ENCODE measurements around the gene ZNF492. TPM values are rescaled to one million over a fixed set of nuclear protein-coding genes. Genes with fewer than 3 reads are reported as not detected.

Gene ZNF492
- total and polyA plus RNA-seq, 2 of the 8 experiments (the other 6 are each of a cell fraction or from before 2014, with no cell fraction given) = not detected

GRCh38 chr19:22634450-22634827, 315 bp downstream of the ZNF492 start:
- FAIRE-seq (no peak), DNase-seq (ENCODE audit: low read depth in 1 of 2, low spot score in 2 of 2) (no peak)
- no peaks in the 10 kb centered on the region for H3K4me1 ChIP-seq (replicated peaks in 1 of 4; ENCODE audit: control insufficient read depth in 3 of 4, insufficient read depth in 4 of 4, low read length in 3 of 4)
- no peak overlapping the region for H3K4ac ChIP-seq (replicated peaks; ENCODE audit: insufficient read length, low read depth, low read length)
- H3K27ac ChIP-seq (ENCODE audit: low read depth, low read length) = no peak overlapping the region
- 90% methylated on average over 17 of the region's 24 CpGs; no CpG with 5 or more reads in 1 of the 2 experiments for WGBS, 2 experiments (ENCODE audit: extremely low coverage in 1 of 2, insufficient coverage in 1 of 2, insufficient read length in 1 of 2, insufficient replicate concordance in 2 of 2, low coverage in 1 of 2, low lambda C conversion rate in 2 of 2, missing lambda C conversion rate in 1 of 2)
- H2AFZ ChIP-seq (ENCODE audit: low read length) = no peak overlapping the region
- no peak overlapping the region for H3K23ac ChIP-seq (ENCODE audit: insufficient read length)
- no peak overlapping the region for H2BK20ac ChIP-seq (ENCODE audit: low read length)
- H3K9me3 ChIP-seq (ENCODE audit: insufficient read depth in 2 of 2, low read depth in 1 of 2, low read length in 1 of 2) = peaks cover 15 to 70% of the 10 kb centered on the region in 2 experiments; a peak in 3 of 4 replicates
- no peak overlapping the region for H4K5ac ChIP-seq (ENCODE audit: insufficient read length, low read depth, low read length)
- no peak overlapping the region for H3K14ac ChIP-seq (ENCODE audit: insufficient read length)
- H2BK15ac ChIP-seq (ENCODE audit: low read length) = no peak overlapping the region
- H2BK12ac ChIP-seq (ENCODE audit: low read depth, low read length) = no peak overlapping the region
- no peak overlapping the region for H3K56ac ChIP-seq (replicated peaks; ENCODE audit: insufficient read length, low read depth, low read length)
- H4K91ac ChIP-seq (replicated peaks; ENCODE audit: insufficient read length, low read length) = no peak overlapping the region
- TF ChIP-seq EGR1 (IDR thresholded peaks at IDR 0.05; ENCODE audit: borderline replicate concordance, low read depth, low read length) = no peak
- TF ChIP-seq SP4 (IDR thresholded peaks at IDR 0.05; ENCODE audit: low read length) = no peak
- TF ChIP-seq CTBP2 (IDR thresholded peaks at IDR 0.05; ENCODE audit: borderline replicate concordance, insufficient read depth, insufficient read length, low read length) = no peak
- TF ChIP-seq, protein P1, sequence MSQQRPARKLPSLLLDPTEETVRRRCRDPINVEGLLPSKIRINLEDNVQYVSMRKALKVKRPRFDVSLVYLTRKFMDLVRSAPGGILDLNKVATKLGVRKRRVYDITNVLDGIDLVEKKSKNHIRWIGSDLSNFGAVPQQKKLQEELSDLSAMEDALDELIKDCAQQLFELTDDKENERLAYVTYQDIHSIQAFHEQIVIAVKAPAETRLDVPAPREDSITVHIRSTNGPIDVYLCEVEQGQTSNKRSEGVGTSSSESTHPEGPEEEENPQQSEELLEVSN (IDR thresholded peaks at IDR 0.05) = no peak
- no peak for TF ChIP-seq TAF7 (optimal IDR thresholded peaks at IDR 0.05; ENCODE audit: borderline replicate concordance, low read depth, low read length)
- no peak for TF ChIP-seq CHD1 (IDR thresholded peaks at IDR 0.05; ENCODE audit: low read depth, low read length)
- TF ChIP-seq BRCA1 (IDR thresholded peaks at IDR 0.05; ENCODE audit: low read depth, low read length) = no peak
- TF ChIP-seq MAX (IDR thresholded peaks at IDR 0.05) = no peak
- no peak for TF ChIP-seq SIN3A (conservative IDR thresholded peaks at IDR 0.05 in 1 of 2, IDR thresholded peaks at IDR 0.05 in 1 of 2; ENCODE audit: low read depth in 1 of 2, low read length in 2 of 2)
- TF ChIP-seq RNF2 (IDR thresholded peaks at IDR 0.05; ENCODE audit: borderline replicate concordance, low read depth, low read length, missing control alignments, poor library complexity, severe bottlenecking) = no peak
- TF ChIP-seq SIX5 (IDR thresholded peaks at IDR 0.05; ENCODE audit: low read depth, low read length) = no peak
- H3K4me2 ChIP-seq (ENCODE audit: insufficient read depth in 1 of 2, low read depth in 2 of 2, low read length in 2 of 2) = no peak overlapping the region
- H3K4me3 ChIP-seq (ENCODE audit: extremely low read depth in 1 of 4, insufficient read depth in 2 of 4, low read depth in 3 of 4, low read length in 4 of 4) = no peak overlapping the region
- H4K8ac ChIP-seq (ENCODE audit: extremely low read depth, insufficient read depth, low read length) = no peak overlapping the region
- ChIA-PET POLR2A (ENCODE audit: partially characterized antibody) (no interaction called here), CTCF (ENCODE audit: partially characterized antibody) (no interaction called here)
- H3K79me2 ChIP-seq (ENCODE audit: control insufficient read depth in 1 of 2, insufficient read depth in 2 of 2, low read length in 2 of 2) = no peaks in the 10 kb centered on the region
- H3K23me2 ChIP-seq (ENCODE audit: low read depth, low read length) = no peaks in the 10 kb centered on the region
- H3K18ac ChIP-seq (ENCODE audit: extremely low read depth, low read length) = no peak overlapping the region
- H2BK5ac ChIP-seq (ENCODE audit: low read depth, low read length) = no peak overlapping the region
- no peak overlapping the region for H2AK5ac ChIP-seq (ENCODE audit: low read depth, low read length)
- no peak overlapping the region for H3K9ac ChIP-seq (replicated peaks in 1 of 4; ENCODE audit: extremely low read depth in 1 of 4, low read depth in 3 of 4, low read length in 3 of 4)
- H3K79me1 ChIP-seq (ENCODE audit: low read depth, low read length) = no peaks in the 10 kb centered on the region
- H3K36me3 ChIP-seq (ENCODE audit: control insufficient read depth in 2 of 4, insufficient read depth in 4 of 4, low read length in 3 of 4) = no peaks in the 10 kb centered on the region
- H2BK120ac ChIP-seq (replicated peaks; ENCODE audit: low read depth, low read length) = no peak overlapping the region
- no peaks in the 10 kb centered on the region for H3K27me3 ChIP-seq (replicated peaks in 1 of 4; ENCODE audit: control insufficient read depth in 3 of 4, extremely low read depth in 1 of 4, insufficient read depth in 3 of 4, low read length in 3 of 4)
- H4K20me1 ChIP-seq (replicated peaks in 1 of 2; ENCODE audit: control insufficient read depth in 1 of 2, insufficient read depth in 2 of 2, low read length in 2 of 2) = no peaks in the 10 kb centered on the region

Measured in H1 (cell line).